ENCODE measurements around the gene HDAC4.

- no peak for TF ChIP-seq GATA2 (IDR thresholded peaks at IDR 0.05; ENCODE audit: low read depth, low read length)
- no peak for TF ChIP-seq GATA3 (IDR thresholded peaks at IDR 0.05; ENCODE audit: low read depth, low read length)
Measured at GRCh38 chr2:239152239-239152915, 248.4 kb downstream of the HDAC4 start.

All from SH-SY5Y (cell line).